Activated CD4-positive, alpha-beta T cell treated with anti-CD3 and anti-CD28 coated beads, Interleukin-2, Interleukin-6, amounts not matched to agents 100 ng/mL and 50 ng/mL, durations not matched to agents 16 hours and 8 hours (primary cell): ENCODE results near the gene SNX21.

Experiments used
- DNase-seq: peaks from one replicate; pipeline ENCODE4 v3.0.0-alpha.2; 2020

The SNX21 gene

GRCh38 chr20:45883100-45883469 lies 49.5 kb downstream of the SNX21 start:
- DNase-seq, result no peak

- no peak for DNase-seq
These were observed 53.2 kb downstream of the SNX21 start for GRCh38 chr20:45886590-45887345.

- DNase-seq, result no peak
These were observed 53.7 kb downstream of the SNX21 start, which contains the start of gene SPATA25 for GRCh38 chr20:45887346-45887715. TSS of gene SPATA25 (minus strand) at chr20:45887622. CDS start at chr20:45887590, 32 bp downstream.

- DNase-seq, result no peak
These were observed 55.1 kb downstream of the SNX21 start for GRCh38 chr20:45888681-45889080.

GRCh38 chr20:45890077-45890984 lies 56.7 kb downstream of the SNX21 start:
- DNase-seq, result peak; percentile 30

GRCh38 chr20:45890985-45891983 lies 57.7 kb downstream of the SNX21 start, which contains the start of the genes CTSA and NEURL2:
TSS of gene CTSA (plus strand) at chr20:45891335. CDS start at chr20:45891569, 234 bp downstream.
TSS of gene NEURL2 (minus strand) at chr20:45891208. CDS start at chr20:45890991, 217 bp downstream.
- DNase-seq, result peak; percentile 89

GRCh38 chr20:45892049-45892825 lies 58.6 kb downstream of the SNX21 start:
- DNase-seq, result no peak
